ENCODE results near the gene TATDN2. TPM values are rescaled to one million over a fixed set of nuclear protein-coding genes. Genes with fewer than 3 reads are reported as not detected.

Gene TATDN2
- total and polyA plus RNA-seq, 2 donors from 2014 or later: 15.5 to 31.8 TPM

DNA sequence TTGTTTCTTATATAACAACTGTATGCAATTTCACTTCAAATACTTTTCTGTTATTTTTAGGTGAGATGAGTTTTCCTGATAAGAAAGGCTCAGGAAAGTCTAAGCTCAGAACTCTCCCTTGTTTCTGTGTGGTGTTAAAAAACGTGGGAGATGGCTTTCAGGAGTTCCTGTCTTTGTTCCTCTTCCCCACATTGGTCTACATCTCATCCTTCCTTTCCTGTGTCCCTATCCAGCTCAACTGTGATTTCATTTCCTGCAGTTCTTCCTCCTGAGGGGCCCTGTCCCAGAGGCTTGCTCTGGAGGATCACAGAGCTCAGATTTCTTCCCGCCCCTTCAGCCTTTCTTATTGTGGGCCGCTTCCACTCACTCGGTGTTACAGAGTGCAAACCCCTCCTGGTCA lies 61.5 kb downstream of the TATDN2 start:
- H3K4me3 ChIP-seq (ENCODE audit: low read length in 3 of 3): no peak overlapping the region
- H3K4me1 ChIP-seq (ENCODE audit: control insufficient read depth in 2 of 3, insufficient read depth in 2 of 3, low read depth in 1 of 3, low read length in 3 of 3): no peaks in the 10 kb centered on the region
- H3K27ac ChIP-seq (ENCODE audit: low read depth in 2 of 2, low read length in 2 of 2): no peak overlapping the region
- FAIRE-seq (no peak), DNase-seq (no peak)
- no peaks in the 10 kb centered on the region for H3K27me3 ChIP-seq (ENCODE audit: control insufficient read depth, insufficient read depth, low read length)
- intact Hi-C loops (cut with DNase I): no loop called here
- H3K36me3 ChIP-seq (ENCODE audit: control insufficient read depth in 2 of 3, insufficient read depth in 3 of 3, low read length in 3 of 3): peaks cover 8 to 67% (median 45%) of the 10 kb centered on the region in 3 donors
- no peak overlapping the region for H3K9ac ChIP-seq (ENCODE audit: low read length in 3 of 3)
- TF ChIP-seq, protein P1, sequence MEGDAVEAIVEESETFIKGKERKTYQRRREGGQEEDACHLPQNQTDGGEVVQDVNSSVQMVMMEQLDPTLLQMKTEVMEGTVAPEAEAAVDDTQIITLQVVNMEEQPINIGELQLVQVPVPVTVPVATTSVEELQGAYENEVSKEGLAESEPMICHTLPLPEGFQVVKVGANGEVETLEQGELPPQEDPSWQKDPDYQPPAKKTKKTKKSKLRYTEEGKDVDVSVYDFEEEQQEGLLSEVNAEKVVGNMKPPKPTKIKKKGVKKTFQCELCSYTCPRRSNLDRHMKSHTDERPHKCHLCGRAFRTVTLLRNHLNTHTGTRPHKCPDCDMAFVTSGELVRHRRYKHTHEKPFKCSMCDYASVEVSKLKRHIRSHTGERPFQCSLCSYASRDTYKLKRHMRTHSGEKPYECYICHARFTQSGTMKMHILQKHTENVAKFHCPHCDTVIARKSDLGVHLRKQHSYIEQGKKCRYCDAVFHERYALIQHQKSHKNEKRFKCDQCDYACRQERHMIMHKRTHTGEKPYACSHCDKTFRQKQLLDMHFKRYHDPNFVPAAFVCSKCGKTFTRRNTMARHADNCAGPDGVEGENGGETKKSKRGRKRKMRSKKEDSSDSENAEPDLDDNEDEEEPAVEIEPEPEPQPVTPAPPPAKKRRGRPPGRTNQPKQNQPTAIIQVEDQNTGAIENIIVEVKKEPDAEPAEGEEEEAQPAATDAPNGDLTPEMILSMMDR (IDR thresholded peaks at IDR 0.05; ENCODE audit: borderline replicate concordance, extremely low read depth, insufficient read depth): no peak
- no peaks in the 10 kb centered on the region for H3K9me3 ChIP-seq (ENCODE audit: control insufficient read depth in 2 of 3, insufficient read depth in 1 of 3, low read length in 3 of 3)

- intact Hi-C loops (cut with DNase I): no loop called here
- no peak for FAIRE-seq
- no peak for DNase-seq
- H3K9me3 ChIP-seq (ENCODE audit: control insufficient read depth in 2 of 3, insufficient read depth in 1 of 3, low read length in 3 of 3): no peaks in the 10 kb centered on the region
- H3K4me3 ChIP-seq (ENCODE audit: low read length in 3 of 3): no peak overlapping the region
- H3K27ac ChIP-seq (ENCODE audit: low read depth in 2 of 2, low read length in 2 of 2): no peak overlapping the region
- H3K4me1 ChIP-seq (ENCODE audit: control insufficient read depth in 2 of 3, insufficient read depth in 2 of 3, low read depth in 1 of 3, low read length in 3 of 3): no peaks in the 10 kb centered on the region
- TF ChIP-seq, protein P1 (IDR thresholded peaks at IDR 0.05; ENCODE audit: borderline replicate concordance, extremely low read depth, insufficient read depth): no peak
- H3K27me3 ChIP-seq (ENCODE audit: control insufficient read depth, insufficient read depth, low read length): no peaks in the 10 kb centered on the region
- peaks cover 10 to 65% (median 42%) of the 10 kb centered on the region in 3 donors for H3K36me3 ChIP-seq (ENCODE audit: control insufficient read depth in 2 of 3, insufficient read depth in 3 of 3, low read length in 3 of 3)
- H3K9ac ChIP-seq (ENCODE audit: low read length in 3 of 3): no peak overlapping the region
Measured at GRCh38 chr3:10310578-10310977, 62.3 kb downstream of the TATDN2 start.

GRCh38 chr3:10311710-10312109 lies 63.5 kb downstream of the TATDN2 start:
- no peaks in the 10 kb centered on the region for H3K27me3 ChIP-seq (ENCODE audit: control insufficient read depth, insufficient read depth, low read length)
- no peak overlapping the region for H3K9ac ChIP-seq (ENCODE audit: low read length in 3 of 3)
- peaks cover 9 to 64% (median 43%) of the 10 kb centered on the region in 3 donors for H3K36me3 ChIP-seq (ENCODE audit: control insufficient read depth in 2 of 3, insufficient read depth in 3 of 3, low read length in 3 of 3)
- DNase-seq (no peak), FAIRE-seq (no peak)
- TF ChIP-seq, protein P1 (IDR thresholded peaks at IDR 0.05; ENCODE audit: borderline replicate concordance, extremely low read depth, insufficient read depth): no peak
- no peak overlapping the region for H3K4me3 ChIP-seq (ENCODE audit: low read length in 3 of 3)
- H3K27ac ChIP-seq (ENCODE audit: low read depth in 2 of 2, low read length in 2 of 2): no peak overlapping the region
- H3K9me3 ChIP-seq (ENCODE audit: control insufficient read depth in 2 of 3, insufficient read depth in 1 of 3, low read length in 3 of 3): no peaks in the 10 kb centered on the region
- peaks cover 0 to 2% (median 0%) of the 10 kb centered on the region in 3 donors for H3K4me1 ChIP-seq (ENCODE audit: control insufficient read depth in 2 of 3, insufficient read depth in 2 of 3, low read depth in 1 of 3, low read length in 3 of 3)
- intact Hi-C loops (cut with DNase I): no loop called here

GRCh38 chr3:10312391-10312790 lies 64.1 kb downstream of the TATDN2 start:
- Histone ChIP-seq H3K27ac (ENCODE audit: low read depth in 2 of 2, low read length in 2 of 2) (no peak overlapping the region), H3K27me3 (ENCODE audit: control insufficient read depth, insufficient read depth, low read length) (no peaks in the 10 kb centered on the region), H3K9me3 (ENCODE audit: control insufficient read depth in 2 of 3, insufficient read depth in 1 of 3, low read length in 3 of 3) (no peaks in the 10 kb centered on the region), H3K4me3 (ENCODE audit: low read length in 3 of 3) (no peak overlapping the region), H3K36me3 (ENCODE audit: control insufficient read depth in 2 of 3, insufficient read depth in 3 of 3, low read length in 3 of 3) (peaks cover 9 to 58% (median 43%) of the 10 kb centered on the region in 3 donors), H3K9ac (ENCODE audit: low read length in 3 of 3) (no peak overlapping the region), H3K4me1 (ENCODE audit: control insufficient read depth in 2 of 3, insufficient read depth in 2 of 3, low read depth in 1 of 3, low read length in 3 of 3) (peaks cover 0 to 2% (median 0%) of the 10 kb centered on the region in 3 donors)
- DNase-seq: no peak
- TF ChIP-seq, protein P1 (IDR thresholded peaks at IDR 0.05; ENCODE audit: borderline replicate concordance, extremely low read depth, insufficient read depth): no peak
- no peak for FAIRE-seq
- intact Hi-C loops (cut with DNase I): no loop called here

Measured in kidney (tissue), 14 donors.